GM18868 (cell line): ENCODE results near the gene TSPAN11.
A peak's percentile ranks its signal among the peaks of the same experiment; 100 is the strongest.
"Not testable (repeated sequence)": the region's sequence is repeated elsewhere in the genome, so short reads cannot be mapped to it uniquely, and the experiment has no call there.

Experiments used
- ATAC-seq: cut with Tn5 transposase; IDR thresholded peaks from one replicate; pipeline ENCODE4 v1.9.1; 2021; ENCODE audit warnings: mild to moderate bottlenecking, moderate library complexity; ENCODE audit not compliant: unreplicated experiment

TSPAN11 gene, protein sequence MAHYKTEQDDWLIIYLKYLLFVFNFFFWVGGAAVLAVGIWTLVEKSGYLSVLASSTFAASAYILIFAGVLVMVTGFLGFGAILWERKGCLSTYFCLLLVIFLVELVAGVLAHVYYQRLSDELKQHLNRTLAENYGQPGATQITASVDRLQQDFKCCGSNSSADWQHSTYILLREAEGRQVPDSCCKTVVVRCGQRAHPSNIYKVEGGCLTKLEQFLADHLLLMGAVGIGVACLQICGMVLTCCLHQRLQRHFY

DNA sequence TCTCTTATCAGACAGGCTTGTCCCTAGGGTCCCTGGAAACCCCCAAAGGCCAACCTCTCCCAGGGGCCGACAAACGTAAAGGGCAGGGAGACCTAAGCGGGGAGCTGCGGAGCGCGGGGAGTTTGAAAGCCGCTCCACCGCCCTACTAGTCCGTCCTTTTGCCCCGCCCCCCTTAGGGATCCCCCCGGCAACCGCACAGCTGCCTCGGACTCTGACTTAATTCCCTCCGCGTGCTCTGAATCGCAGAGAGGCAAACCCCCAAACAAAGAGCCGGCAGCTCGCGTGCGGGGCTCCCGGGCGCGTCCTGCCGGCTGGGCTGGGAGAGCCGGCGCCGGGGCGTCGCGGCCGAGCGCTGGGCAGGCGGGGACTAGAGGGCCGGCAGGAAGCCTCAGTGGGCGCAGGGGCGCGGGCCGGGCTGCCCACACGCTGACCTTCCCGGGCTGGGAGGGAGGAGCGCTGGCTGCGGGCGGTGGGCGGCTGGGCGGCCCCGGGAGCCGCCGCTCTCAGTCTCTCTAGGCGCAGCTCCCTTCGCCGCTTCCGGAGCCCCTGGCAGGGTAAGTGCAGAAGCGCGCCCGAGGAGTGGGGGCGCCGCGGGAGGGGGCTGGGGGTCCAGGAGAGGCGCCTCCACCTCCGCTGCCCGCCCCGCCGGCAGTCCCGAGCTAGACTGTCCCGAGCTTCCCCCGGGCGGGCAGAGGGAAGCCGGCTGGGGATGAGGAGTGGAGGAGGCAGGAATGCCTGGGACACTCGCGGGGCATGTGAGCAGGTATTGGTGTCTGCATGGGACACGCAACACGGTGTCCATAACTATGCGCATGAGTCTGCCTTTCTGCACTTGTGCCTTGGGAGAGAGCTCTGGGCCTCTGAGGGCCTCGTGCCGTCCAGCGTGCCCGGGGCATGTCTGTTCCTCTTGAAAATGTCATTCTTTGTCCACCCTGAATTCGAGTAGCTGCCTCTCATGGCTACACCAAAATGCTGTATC lies at the start of gene TSPAN11:
TSPAN11 (plus strand) TSS at position 506 of the 979 bp plus-strand sequence. CDS start 27,244 bp downstream, outside the sequence.
- peak; percentile 55 for ATAC-seq

DNA sequence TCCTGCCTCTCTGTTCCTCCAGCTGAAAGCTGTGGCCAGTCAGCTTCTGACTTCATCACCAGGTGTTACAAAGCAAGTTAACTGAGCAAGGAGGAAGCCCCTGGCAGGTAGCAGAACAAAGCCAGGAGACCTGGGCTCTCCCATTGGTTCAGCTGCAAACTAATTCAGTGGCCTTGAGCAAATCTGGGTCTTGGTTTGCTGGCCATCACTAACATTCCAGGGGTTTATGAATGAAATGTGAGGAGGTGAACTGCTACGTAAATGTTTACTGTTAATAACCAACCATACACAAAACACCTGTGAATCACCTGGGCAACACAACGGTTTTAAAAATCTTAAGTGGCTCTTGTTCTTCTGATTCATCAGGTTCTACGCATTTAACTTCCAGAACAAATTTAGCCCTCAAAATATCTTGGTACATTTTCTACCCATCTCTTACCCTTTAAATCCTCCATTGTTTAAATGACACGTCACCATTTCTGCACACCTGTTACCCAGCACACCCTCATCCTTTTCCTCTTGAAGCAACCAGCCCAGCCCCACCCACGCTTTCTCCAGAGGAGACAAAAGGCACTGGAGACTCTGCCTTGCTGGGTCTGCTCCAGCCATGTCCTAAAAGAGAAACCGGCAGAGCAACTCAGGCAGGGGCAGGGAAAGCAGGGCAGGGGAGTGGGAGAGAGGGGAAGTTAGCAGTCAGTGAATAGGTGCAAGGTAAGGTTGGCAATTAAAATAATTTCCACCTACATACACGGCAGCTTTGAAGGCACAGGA lies 49.3 kb upstream of the TSPAN11 start:
- ATAC-seq: no peak

DNA sequence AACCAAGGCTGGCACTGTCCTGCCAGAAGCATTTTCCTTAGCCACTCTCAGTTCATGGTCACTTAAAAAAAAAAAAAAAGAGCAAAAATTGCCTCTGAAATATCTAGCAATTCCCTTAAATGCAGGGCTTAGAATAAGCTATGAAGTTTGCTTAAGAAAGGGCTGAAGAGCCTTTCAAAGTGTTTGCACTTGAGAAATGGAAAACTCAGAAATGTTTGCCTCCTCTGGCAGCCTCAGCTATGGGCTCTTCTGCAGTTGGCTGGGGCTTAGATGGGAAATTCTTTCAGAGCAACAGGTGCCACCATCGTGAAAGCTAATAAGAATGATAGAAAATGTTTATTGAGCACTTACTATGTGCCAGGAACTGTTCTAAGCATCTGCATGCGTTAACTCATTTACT lies 48.5 kb upstream of the TSPAN11 start:
- ATAC-seq: no peak

DNA sequence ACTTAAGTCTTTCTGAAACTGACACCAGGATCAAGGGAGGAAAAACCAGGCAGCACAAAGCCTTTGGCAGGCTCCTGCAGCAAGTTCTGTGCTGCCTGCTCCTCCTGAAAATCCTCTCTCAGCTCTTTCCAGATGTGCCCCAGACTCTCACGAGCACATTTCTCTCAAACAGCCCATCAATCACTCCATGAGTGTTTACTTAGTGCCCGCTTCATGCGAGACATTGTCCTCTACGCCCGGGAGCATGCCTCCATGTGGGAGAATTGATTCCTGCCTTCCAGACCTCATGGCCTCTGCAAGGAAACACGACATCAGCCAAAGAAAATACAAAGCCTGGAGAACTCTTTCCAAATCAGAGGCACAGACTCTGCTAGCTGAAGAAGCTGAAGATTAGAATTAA lies 46.5 kb upstream of the TSPAN11 start:
- no peak for ATAC-seq

DNA sequence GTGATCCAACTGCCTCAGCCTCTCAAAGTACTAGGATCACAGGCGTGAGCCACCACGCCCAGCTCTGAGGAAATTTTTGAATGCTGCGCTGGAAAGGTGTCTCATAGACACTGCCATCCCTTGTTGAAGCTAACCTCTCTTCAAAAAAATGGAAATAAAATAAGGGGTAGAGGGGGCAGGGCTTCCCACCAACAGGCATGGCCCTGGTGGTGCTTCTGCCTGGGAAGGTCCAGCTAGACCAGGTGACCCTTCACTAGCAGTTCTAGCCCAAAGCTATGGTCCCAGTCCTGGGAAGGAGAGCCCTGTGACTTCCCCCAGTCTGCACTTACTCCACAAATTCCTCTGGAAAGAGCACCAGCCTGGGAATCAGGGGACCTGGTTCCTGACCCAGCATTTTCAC lies 45.7 kb upstream of the TSPAN11 start:
- no peak for ATAC-seq

DNA sequence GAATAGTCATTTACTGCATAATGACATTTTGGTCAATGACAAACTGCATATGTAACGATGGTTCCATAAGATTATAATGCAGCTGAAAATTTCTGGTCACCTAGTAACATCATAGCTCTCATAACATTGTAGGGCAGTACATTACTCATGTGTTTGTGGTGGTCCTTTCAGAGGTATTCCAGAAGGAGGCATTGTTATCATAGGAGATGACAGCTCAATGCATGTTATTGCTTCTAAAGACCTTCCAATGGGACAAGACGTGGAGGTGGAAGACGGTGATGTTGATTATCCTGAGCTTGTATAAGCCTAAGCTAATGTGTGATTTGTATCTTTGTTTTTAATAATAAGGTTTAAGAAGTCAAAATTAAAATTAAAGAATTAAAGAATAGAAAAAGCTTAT lies 43.8 kb upstream of the TSPAN11 start:
- no peak for ATAC-seq

DNA sequence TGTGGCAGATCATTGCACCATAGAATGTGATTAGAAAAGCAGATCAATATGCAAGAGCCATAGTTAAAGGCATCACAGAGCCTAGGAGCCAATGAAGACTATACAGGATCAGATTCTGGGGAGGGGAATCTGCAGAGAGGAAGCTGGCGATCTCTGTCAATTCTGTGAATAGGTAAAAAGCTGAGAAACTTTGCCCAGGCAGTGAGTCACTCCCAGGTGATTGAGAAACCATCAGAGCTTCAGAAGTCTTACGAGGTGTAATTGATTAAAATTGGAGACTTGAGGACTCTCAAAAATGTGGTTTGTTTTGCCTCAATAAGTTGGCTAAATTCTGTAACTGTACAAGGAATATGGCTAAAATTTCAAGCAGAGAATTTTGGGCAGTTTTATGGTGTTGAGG lies 41.7 kb upstream of the TSPAN11 start:
- ATAC-seq: no peak

DNA sequence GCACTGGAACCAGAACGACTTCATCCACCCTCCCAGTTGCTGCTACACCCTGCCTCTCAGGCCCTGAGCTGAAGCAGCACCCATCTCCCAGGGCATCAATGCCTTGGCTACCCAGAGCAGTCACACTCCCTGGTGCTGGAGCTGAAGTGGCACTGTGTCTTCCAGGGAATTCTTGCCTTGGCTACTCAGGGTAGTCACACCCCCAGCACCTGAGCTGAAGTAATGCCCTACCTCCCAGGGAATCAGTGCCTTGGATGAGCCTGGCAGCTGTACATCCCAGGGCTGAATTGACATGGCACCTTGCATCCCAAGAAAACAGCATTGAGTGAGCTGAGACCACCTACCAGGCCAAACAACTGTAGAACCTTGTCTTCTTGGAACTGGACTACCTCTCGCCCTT lies 41.2 kb upstream of the TSPAN11 start:
- no peak for ATAC-seq

DNA sequence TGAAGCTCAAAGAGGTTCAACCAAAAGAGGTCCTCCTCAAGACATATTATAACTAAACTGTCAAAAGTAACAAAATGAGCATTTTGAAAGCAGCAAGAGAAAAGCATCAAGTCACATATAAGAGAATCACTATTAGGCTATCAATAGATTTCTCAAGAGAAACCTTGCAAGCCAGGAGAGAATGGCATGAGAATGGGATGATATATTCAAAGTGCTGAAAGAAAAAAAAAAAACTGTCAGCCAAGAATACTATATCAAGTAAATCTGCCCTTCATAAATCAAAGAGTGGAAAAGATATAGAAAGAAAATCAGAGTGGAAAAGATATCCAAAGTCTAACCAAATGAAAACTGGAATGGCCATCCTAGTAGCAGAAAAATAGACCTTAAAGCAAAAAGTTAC lies 39.3 kb upstream of the TSPAN11 start:
- no peak for ATAC-seq

DNA sequence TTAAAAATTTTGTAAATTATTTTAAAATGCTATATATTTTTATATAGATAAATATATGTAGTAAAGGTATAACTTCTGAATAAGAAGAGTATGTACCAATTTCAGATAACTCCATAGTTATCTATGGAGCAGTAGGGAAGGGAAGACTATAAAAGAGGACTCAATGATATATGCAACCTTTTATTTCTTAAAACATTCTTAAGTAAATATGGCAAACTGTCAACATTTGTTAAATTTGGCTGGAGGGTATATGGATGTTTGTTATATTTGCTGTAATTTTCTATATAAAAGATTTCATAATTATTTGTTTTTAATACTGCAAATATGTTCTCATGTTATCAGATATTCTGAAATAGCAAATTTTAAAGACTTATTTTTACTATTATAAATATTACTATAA lies 38.3 kb upstream of the TSPAN11 start:
- no peak for ATAC-seq

DNA sequence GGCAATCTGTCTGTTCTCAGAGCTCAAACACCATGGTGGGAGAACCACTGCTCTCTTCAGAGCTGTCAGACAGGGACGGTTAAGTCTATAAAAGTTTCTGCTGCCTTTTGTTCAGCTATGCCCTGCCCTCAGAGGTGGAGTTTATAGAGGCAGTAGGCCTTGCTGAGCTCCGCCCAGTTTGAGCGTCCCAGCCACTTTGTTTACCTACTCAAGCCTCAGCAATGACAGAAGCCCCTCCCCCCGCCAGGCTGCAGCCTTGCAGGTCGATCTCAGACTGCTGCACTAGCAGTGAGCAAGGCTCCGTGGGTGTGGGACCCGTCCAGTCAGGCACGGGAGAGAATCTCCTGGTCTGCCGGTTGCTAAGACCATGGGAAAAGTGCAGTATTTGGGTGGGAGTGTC lies 32.0 kb upstream of the TSPAN11 start:
- ATAC-seq: not testable (repeated sequence)

DNA sequence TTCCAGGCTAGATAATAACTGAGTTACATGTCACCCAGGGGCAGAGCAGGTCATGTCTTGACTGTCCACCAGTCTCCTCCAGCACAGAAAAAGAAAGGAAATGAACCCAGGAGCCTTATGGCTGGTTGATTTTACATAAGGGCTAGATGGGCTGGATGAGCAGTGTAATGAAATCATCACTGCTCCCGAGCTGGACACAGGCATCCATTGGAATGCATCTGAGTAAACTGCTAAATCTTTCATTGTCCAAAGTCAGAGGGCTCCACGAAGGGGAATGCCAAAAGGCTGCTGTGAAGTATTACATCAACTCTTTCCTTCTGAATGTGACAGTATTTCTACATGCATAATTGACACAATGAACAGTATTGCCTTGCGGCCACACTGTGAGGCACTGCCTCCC lies 30.1 kb upstream of the TSPAN11 start:
- ATAC-seq: no peak

DNA sequence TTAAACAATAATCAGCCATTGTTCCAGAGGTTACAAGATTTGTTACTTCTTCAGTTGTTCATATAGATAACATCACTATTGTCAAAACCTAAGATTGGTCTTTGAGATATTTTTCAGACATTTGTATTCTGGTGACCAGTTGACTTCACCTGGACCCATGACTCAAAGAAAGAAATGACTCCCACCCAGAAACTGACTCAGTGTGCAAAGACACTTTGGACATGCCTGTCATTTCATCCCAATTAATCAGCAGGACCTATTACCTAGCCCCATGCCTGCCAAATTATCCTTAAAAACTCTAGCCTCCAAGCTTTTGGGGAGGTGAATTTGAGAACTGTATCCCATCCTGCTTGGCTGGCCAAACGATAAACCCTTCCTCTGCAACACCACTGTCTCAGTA lies 27.7 kb upstream of the TSPAN11 start:
- no peak for ATAC-seq

DNA sequence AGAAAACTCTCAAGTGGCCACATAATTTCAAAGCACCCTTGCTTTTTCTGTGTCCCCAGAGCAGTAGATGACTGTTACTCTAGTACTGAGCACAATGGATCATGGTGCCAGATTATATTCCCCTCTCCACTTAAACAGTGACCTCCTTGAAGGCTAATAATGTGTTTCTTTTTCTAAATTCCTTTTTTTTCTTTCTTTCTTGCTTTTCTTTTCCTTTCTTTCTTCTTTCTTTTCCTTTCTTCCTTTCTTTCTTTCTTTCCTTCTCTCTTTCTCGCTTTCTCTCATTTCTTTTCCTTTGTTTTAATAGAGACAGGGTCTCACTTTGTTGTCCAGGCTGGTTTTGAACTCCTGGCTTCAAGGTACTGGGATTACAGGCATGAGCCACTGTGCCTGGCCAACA lies 26.2 kb upstream of the TSPAN11 start:
- no peak for ATAC-seq

DNA sequence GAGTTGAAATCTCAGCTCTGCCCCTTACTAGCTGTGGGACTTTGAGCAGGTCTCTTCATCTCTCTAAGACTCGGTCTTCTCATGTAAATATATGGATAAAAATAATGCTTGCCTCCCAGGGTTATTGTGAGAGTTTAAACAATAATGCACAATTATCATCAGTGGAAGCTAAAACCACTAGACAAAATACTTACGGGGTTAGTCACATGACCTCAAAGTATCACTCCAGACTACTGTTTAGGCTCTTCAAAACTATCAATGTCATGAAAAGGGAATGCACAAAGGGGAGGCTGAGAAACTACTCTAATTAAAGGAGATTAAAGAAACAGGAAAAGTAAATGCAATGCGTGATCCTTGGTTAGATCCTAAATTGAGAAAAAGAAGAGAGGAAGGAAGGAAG lies 24.5 kb upstream of the TSPAN11 start:
- ATAC-seq: no peak

DNA sequence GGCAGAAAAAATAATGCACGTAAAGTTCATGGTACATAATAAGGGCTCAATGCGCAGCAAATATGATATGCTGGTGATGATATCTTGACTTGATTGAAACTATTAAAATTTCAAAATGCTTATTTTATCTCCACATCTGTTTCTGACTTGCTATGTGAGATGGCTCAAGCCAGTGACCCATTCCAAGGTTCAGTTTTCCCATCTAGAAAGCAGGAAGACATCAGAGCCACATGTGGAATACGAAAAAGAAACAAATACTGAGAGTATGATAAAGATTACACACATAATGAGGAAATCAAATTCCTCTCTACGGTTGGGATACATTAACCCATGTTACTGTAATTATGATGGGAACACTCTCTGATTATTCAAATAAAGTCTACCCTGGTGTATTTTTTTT lies 24.0 kb upstream of the TSPAN11 start:
- no peak for ATAC-seq

DNA sequence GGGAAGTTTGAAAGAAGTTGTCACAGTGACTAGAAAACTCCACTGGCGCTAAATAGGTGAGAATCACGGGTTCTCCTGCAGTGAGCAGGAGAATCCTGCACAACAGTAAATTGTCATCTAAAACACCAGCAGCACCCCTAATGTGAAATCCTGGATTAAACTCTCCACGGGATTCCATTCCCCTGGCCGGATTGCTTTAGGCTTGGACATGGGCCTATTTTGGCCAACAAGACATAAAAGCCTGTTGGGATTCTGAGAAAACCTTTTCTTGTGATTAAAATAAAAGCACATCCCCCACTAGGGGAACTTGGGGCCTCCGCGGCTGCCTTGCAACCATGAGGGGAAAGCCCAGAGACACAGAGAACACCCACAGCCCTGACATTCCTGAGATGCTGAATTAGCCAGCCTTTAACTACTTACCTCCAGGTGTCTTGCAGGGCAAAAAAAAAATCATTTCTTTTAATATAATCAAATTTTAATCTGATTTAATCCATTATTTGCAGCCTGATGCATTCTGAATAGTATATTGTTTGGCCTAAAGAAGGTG lies 21.0 kb upstream of the TSPAN11 start:
- peak; percentile 92 for ATAC-seq

DNA sequence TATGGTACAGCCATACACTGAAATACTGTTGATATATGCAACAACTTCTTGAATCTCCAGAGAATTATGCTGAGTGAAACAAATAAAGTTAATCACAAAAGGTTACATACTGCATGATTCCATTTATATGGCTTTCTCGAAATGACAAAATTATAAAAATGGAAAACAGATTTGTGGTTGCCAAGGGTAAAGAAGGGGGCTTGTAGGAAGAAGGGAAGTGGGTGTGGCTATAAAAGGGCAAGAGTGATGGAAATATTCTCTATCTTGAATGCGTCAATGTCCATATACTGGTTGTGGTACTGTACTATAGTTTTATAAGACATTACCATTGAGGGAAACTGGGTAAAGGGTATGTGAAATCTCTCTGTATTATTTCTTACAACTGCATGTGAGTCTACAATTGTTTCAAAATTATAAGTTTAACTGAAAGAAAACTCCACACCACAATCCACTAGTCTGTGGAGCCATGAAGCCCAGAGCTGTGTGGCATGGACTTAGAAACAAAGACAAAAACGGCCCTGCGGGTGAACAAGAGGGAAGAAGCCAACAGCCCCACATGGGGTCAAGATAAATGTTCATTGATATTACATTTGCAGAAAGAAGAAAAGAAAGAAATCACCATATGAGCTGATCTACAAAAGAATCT lies 18.3 kb upstream of the TSPAN11 start:
- ATAC-seq: no peak

DNA sequence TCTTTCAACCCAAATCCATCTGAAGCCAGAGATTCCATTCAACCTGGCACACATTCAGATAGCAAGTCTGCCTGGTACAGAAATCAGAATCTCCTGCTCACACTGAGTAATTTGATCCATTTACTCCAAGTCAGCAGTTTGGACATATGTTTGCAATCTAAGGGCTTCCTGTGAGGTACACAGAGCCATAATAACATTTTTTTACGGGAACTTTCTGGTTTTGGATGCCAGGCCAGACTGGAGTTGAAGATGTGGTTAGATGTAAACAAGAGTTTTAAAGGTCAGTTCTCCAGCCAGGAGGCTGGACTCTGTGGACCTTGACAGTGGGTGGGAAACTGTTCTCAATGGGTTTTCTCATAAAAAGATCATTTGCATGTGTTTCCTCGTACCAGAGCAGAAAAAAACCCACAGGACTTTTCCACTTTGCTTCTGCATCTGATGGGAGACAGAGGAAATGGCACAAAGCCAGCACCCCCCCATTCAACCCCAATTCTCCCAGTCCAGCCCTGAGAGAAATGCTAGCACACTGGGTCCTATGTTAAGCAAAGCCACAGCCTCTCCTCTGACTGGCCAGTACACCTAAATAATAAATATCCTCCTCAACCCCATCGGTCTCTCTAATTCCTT lies 17.7 kb upstream of the TSPAN11 start:
- no peak for ATAC-seq

DNA sequence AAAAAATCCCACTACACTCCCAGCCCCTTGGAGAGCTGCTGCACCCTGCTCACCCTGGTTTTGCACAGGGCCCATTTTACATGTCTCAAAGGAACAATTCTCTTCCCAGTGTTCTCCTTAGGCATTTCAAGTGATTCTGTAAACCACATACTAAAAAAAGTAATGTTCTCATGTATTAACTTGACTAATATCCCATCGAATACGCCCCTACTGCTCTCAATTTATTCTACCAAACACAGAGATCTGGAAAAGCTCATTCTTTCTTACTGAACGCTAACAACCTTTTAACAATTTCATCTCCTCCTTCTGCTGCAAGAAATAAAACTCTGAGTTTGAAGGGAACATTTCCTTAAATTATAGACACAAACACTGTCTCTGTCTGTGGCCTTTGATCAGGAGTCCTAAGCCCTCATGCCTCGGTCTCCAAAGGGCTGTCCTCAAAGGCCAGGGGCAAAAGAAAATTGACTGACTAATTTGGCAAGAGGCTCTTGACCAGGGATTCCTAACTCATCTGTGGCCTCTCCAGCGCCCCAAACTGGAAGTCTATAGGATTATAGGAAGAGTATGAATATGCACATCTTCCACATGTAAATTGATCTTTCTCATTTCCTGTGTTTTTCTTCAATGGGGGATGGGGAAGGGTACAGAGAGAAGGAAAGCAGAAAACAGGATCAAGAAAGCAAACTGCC lies 17.1 kb upstream of the TSPAN11 start:
- no peak for ATAC-seq
